ENCODE measurements around the gene PPFIA1.

PPFIA1 gene

DNA sequence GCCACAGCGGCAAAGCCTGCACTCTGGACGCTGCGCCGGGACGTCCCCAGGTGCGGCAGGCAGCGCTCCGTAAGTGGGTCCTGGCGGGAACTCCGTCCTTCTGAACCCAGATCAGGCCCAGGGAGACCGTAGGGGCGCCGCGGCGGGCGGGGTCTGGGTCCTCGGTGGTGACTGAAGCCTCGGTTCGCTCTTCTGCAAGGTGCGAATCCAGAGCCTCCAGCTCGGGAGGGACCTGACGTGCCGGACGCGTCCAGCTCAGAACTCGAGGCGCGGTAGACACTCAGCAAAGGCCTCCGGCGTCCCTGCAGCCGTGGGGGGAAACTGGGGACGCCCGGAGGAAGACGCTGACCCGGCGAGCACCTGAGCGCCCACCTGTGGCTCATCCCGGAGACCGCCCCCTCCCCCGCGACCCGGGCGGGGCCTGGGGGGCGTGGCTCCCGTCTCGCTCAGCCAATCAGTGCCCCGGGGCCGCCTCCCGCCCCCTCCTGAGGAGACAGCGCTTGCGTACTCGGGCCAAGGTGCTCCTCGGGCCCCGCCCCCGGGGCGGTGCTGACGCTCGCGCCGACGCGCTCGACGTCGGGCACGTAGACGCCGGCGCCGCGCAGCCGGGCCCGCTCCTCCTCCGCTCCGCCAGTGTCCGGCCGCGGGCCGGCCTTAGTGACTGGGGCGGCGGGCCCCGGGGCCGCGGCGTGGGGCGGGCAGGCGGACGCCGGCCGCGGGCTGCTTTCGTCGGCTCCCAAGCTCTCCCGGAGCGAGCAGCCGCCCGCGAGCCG, at the start of gene PPFIA1:
Gene PPFIA1, plus strand, starts transcription at position 587 of the 773 bp plus-strand sequence. CDS start 1,483 bp downstream, outside the sequence.
- DNase-seq: peak; percentile 59

DNA sequence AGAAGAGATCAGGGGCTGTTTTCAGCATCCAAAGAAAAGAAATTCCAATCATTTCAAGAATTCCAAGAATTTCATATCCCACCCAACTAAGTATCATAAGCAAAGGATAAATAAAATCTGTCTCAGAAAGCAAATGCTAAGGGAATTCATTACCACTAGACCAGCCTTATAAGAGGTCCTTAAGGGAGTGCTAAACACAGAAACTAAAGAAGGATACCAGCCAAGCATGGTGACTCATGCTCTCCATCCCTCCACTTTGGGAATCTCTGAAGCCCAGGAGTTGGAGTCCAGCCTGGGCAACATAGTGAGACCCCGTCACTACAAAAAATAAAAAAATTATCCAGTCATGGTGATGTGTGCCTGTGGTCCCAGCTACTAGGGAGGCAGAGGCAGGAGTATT, 49.6 kb upstream of the PPFIA1 start:
- no peak for DNase-seq

DNA sequence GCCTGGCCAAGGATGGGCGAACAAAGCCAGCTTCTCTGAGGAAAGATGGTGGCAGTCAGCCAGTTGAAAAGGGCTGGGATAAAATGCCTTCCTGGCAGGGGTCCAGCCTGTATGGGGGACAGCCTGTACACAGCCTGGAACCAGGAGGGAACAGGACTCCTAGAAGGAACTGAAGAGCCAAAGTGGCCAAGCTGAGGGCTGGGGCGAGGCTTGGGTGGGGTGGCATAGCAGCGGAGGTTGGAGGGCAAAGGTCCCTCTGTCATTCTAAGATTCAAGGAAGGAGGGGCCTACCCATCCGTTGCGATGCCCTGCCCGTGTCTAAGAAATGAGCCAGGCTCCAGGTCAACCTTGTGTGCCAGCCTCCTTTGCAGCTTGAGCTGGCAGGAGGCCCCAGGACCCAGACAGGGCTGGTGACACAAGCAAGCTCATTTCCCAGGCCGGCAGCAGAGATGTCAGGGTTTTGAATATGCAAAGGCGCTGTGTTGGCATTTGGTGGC, 44.8 kb upstream of the PPFIA1 start:
- no peak for DNase-seq

DNA sequence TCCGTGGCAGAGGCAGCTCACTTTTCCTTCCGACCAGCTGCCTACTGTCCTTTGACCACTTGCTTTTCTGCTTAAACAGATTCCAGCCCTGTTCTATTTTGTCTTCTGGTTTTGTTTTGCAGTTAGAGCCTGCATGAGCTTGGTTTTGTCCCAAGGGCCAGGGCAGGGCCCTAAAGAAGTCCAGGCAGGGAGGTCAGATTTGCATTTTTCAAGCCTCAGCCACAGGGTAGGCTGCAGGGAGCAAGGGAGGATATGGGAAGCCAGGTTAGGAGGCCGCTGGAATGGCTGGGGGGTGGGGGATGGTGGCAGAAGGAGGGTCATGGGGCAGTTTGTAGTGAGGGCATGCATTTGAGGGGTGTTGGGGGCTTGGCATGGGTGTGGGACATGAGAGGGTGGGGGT, 44.3 kb upstream of the PPFIA1 start:
- DNase-seq: no peak

DNA sequence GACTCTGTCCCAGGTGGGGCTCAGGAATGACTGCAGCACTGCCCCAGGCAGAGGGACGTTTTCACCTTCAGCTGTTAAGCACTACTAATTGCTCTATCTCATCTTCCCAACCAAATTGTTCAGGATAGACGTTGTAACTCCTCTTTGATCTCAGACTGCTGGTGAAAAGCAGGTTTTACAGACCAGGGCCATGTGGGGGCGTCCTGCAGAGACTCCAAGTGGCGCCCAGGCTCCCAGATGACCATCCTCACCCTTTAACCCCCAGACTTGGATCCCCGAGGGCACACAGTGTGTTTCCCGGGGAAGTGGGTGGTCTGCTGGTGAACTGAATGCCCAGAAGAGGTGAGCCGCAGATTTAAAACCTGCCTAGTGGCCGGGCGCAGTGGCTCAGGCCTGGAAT, 43.5 kb upstream of the PPFIA1 start:
- no peak for DNase-seq

DNA sequence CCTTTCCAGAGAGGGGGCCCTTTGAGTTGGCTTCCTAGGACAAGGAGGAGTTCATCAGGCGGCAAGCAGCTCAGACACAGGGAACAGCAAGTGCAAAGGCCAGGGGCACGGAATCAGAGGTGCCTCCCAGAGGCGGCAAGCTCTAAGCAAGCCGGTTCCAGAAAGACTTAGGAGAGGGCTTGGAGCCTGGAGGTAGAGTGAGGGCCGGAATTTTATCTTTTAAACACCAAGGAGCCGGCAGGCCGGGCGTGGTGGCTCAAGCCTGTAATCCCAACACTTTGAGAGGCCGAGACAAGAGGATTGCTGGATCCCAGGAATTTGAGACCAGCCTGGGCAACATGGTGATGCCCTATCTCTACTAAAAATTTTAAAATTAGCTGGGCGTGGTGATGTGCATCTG, 40.8 kb upstream of the PPFIA1 start:
- DNase-seq: no peak

DNA sequence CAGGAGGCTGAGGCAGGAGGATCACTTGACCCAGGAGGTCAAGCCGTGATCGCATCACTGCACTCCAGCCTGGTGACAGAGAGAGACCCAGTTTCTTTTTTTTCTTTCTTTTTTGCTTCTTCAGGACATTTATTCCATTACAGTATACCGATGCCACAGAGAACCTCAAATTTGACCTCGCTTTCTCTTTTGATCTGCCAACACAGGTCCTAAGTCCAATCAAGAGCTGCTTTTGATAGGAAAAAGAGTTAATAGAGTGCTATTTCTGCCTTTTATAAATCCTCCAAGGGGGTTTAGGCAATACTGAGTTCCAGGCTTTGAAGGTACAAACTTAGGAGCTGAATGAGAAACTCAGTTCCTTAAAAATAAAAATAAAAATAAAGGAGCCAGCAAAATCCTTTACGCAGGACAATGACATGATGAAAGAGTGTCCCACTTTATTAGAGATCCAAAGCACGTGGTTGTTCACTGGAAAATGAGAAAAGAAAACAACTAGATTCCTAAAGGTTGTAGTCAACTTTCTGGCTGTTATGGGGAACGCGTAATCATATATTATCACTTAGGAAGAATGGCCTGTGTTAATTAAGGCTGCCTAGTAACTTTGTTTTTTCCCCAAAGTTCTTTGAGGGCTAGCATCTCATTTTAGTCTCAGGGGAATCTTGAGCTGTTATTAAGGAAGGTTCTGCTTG, 40.2 kb upstream of the PPFIA1 start:
- DNase-seq: no peak

DNA sequence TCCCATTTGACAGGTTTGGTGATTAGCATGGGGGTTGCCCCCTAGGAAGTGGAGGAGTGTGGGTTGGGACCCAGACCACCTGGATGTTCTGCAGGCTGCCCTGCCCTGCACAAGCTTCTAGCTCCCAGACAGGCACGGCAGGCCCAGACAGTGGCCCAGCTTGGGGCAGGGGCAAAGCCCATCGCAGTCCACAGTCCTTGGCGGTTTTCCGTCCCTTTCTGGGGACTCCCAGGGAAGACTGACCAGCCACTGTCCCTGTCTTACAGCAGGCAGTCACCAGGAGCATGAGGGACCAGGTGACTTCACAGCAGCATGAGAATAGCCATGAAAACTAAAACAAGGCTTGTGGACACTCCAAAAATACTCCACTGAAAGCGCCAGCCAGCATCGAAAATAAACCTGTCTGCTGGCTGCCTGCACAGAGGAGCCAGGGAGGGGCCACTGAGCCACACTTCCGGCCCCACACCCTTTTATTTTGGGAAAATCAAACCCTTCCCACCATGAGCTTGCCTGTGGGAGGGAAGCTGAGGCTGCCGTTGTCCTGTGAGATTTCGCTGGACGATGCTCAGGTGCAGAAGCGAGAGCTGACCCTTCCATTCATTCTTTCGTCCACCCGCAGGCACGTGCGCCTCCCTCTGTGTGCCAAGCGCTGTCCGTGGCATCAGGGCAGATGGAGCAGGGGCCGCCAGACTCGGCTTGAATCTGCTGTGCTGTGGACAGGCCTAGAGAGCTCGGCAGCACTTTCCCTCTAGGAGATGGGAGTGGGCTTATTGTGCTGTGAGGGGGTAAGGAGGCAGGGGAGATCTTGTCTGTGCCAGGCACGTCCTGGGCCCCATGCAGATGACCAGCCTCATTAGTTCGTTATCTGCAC, 39.4 kb upstream of the PPFIA1 start:
- no peak for DNase-seq

DNA sequence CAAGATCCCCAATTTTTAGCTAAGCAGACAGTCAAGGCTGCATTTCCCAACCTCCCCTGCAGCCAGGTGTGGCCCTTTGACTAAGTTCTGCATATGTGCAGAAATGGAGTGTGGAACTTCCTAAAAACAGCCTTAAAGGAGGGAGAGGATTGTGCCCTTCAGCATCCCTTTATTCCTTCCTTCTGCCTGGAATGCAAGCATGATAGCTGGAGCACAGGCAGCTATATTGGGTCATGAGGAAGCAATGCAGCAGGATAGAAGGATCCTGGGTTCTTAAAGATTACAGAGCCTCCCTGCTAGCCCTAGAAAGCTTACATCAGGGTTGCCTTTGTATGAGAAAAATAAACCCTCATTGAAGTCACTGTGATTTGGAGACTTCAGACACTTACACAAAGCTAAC, 37.5 kb upstream of the PPFIA1 start:
- DNase-seq: no peak

DNA sequence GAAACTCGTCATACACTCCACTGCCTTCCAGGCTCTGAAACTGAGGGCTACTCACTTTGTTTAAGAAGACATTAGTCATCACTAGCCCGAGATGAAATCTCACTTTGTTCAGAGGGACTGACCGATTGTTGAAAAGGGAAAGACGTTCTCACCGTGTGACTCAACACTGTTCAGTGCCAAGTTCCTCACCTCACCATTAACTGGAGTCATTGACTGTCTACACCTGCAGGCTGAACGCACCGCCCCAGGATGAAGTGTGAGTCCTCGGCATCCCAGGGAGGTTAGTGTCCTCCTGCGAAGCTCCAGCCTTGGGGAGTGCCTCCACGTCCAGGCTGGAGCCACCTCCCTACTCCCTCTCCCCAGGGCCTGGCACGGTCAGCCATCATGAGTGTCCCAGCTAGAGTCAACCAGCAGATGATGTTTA, 37.0 kb upstream of the PPFIA1 start:
- DNase-seq: no peak

DNA sequence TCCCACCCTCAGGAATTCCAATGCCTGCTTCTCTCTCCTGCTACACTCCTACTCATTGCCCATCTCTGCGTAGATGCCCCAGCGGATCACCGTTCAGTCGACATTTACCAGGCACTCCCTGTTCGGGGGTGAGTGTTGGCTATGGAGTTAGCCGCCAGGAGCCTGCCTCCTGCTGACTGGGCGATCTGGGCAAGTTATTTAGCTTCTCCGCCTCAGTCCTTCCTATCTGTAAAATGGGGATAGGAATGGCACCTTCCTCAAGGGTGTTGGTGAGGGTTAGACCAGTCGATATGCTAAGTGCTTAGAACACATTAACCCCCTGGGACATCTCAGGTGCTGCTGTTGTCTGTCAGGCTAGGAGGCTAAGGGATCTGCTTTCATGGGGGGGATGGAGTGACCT, 36.5 kb upstream of the PPFIA1 start:
- no peak for DNase-seq

DNA sequence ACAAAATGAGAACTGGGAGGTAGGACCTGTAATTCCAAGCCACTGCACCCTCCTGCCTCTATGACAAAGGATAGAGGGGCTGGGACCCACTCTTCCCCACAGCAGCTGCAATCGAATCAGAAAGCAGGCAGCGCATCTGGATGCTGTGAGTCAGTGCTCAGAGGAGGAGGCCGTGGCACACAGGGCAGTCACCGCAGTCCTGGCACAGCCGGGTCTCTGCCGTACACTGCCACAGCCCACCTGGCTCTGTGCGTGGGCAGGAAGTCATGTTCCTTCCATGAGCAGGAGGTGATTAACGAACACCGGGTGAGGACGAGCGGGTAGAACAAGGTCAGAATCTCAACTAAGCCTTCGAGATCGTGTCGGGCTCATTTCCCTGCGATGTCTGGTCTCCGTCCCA, 30.2 kb upstream of the PPFIA1 start:
- no peak for DNase-seq

DNA sequence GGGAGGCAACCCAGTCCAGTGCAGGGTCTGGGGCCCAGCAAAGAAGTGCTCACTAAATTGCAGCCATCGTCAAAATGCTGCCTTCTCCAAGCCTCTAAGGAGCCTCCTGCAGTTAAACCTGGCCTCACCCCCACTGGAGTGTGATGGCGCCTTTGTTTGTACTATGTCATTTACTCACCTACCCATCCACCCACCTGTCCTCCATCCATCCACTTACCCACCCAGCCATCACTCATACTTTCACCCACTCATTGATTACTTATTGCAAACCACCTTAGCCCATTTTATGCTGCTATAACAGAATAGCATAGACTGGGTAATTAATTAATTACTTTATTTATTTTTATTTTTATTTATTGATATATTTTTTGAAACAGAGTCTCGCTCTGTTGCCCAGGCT, 28.8 kb upstream of the PPFIA1 start:
- no peak for DNase-seq

DNA sequence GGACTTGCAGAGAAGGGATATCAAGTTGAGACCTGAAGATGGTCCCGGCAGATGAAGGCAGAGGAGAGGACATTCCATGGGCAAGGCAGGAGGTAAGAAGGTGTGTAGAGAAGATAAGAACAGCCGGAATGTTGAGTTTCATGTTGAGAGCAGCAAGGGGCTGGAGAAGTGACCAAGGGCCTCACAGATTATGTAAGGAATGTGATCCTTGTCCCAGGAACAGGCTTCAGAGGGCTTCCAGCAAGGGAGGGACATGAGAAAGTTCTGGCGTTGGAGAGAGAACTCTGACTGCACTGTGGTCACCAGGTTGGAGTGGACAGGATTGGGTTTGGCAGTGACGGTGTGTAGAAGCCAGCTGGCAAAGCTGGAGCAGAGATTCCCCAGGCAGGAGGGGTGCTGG, 27.6 kb upstream of the PPFIA1 start:
- no peak for DNase-seq

DNA sequence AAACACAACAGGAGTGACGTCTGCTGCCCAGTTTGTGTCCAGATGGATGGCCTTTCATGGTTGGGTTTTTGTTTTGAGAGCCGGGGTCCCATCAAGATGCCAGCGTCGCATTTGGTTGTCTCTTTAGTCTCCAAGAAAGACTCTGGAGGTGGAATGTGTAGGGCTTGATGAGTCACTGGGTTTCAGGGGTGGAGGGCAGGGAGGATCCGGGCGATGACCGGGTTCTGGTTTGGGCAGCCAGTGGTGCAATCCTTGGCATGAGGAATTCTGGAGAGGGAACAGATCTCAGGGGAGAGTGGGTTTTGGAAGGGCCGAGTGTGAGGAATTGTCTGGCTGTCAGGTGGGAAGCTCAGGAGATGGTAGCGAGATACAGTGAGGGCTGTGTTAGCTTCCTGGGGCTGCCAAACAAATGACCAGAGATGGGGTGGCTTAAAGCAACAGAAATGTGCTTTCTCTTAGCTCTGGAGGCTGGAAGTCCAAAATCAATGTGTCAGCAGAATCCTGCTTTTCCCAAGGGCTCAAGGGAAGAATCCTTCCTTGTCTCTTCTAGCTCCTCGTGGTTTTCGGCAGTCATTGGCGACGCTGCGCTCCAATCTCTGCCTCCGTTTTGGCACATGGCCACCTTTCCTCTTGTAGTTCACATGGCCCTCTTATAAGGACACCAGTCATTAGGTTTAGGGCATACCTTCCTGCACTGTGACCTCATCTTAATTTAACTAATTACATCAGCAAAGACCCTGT, 26.4 kb upstream of the PPFIA1 start:
- DNase-seq: no peak

DNA sequence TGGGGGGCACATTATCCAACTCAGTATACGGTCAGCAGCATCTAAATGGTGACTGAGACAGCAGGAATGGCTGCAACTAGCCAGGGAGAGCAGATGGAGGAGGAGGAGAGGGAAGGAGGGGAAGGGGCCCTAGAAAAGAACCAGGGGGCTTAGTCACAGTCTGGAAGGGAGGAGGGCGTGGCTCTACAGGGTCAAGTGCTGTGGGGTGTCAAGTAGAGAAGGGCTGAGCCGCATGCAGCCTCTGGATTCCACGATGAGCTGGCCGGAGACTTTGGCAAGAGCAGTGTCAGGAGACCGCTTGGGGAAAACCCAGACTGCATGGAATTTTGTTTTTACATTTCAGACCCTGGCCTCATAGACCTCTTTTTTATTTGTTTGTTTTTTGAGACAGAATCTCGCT, 25.8 kb upstream of the PPFIA1 start:
- DNase-seq: no peak

DNA sequence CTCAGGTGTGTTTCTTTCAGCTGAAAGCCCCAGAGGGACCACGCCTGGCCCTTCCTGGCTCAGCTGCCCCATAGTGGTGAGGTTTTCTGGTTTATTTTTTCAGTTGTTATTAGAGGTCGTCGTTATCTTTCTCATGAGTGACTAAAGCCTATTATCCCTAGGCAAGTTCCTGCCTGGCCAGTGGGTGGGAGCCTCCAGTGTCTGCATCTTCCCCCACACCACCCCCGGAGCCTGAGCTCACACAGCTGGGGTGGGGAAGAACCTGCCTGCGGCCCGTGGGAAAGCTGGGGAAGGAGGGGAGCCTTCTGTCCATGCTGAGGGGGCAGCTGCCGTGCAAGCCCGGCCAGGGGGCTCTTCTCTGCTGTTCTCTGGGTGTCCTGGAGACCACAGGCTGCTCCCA, 24.3 kb upstream of the PPFIA1 start:
- DNase-seq: no peak

DNA sequence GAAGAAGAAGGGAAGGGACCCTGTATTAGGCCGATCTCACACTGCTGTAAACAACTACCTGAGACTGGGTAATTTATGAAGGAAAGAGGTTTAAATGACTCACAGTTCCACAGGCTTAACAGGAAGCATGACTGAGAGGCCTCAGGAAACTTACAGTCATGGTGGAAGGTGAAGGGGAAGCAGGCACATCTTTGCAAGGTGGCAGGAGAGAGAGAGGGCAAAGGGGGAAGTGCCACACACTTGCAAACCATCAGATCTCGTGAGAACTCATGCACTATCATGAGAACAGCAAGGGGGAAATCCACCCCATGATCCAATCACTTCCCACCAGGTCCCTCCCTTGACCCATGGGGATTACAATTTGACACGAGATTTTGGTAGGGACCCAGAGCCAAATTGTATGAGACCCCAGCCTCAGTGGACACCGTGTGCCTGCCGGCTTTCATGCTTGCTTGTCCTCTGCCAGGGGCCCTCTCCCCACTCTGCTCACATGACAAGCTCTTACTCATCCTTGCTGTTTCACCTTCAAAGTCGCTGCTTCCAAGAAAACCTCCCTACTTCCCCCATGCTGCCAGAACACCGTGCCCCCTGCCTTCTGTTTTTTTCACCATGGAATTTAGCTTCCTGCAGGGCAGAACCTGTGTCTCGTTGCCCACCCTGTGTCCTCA, 23.3 kb upstream of the PPFIA1 start:
- DNase-seq: no peak

DNA sequence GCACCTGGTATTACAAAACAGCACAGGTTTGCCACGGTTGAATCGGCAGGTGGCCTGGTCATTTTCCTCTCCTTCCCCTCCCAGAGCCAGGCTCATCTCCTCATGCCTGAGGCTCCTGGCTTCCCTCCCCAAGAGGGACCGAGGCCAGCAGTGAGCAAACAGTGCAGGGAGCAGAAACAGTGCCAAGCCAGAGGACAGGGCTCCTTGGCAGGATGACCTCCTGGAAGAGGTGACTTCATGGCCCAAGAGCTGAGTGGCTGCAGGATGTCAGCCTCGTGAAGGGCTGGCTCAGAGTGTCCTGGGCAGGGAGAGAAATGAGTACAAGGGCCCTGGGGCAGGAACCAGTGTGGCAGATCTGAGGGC, 22.8 kb upstream of the PPFIA1 start:
- DNase-seq: no peak

DNA sequence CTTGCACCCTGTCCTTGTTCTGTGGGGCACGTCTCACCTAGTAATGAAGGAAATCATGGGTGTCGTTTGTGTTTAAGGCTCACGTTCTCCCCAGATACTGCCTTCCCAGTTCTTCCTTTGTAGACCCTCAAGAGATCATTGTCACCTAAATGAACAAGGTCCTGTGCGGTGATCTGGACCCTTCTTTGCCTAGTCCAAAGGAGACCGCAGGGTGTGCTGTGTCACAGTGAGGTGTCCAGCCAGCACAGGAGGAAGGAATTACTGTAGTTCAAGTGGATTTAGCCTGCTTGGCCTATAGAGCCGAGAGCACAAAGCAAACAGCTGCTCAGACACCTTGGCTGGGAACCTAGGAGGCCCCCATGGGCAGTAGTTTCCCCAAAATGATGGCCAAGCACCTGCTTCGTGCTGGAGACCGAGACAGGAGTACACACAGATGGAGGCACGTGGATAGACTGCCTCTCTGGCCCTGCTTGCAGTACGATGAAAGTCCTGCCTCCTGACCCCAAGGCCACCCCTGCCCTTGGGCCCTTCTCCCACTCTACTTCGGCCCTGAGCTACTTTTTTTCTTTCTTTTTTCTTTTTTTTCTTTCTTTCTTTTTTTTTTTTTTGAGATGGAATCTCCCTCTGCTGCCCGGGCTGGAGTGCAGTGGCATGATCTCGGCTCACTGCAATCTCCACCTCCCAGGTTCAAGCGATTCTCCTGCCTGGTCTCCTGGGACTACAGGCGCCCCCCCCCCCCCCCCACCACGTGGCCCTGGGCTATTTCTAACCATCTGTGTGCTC, 19.4 kb upstream of the PPFIA1 start:
- no peak for DNase-seq

DNA sequence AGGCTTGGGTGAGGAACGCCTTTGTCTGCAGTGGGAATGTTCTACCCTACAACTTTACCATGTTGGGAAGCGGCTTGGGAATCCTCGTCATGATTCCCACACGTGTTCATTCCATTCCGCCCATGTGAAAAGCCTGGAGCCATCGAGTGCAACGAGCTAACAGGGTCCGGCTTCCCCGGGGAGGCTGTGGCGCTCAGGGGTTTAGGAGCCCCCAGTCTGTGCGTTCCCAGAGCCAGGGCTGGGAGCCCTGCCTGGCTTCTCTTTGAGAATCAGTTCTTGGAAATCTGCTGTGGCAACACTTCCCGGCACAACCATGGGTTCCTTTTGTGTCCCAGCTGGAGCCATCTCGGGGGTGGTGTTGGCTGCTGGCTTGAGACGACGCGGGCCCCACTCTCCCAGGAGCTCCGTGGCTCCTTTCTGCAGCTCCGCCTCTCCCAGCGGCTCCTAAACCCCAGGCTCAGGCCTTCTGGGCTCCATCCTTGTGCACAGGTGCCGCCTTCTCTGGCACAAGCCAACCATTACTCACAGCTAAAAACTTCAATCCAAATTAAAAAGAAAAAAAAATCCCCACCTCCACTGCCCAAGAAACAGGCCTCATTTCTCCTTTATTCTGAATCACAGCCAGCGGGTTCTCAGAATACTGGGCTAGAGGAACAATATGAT, 18.7 kb upstream of the PPFIA1 start:
- no peak for DNase-seq
